IMR-90 (cell line): ENCODE data around the gene GCNA. TPM values are rescaled to one million over a fixed set of nuclear protein-coding genes. Genes with fewer than 3 reads are reported as not detected.

Source experiments
- ATAC-seq: fragments of 200-7000 bp; cut with Tn5 transposase; 2 replicates; pipeline ENCODE4 v1.9.1; 2020; ENCODE audit warnings: low read depth, mild to moderate bottlenecking, moderate library complexity
- BruUV-seq: library from RNA; stranded (reverse); fragments of 400-500 nt; replicated peaks from 2 replicates; lab custom pipeline; 2021; lab: Mats Ljungman, UMichigan
- CTCF ChIA-PET: fragments of 300-600 bp; formaldehyde crosslinking; extraction: SDS; loops from one replicate; lab custom pipeline; 2021; ENCODE audit warnings: antibody characterized with exemption; lab: Yijun Ruan, JAX
- POLR2A ChIA-PET: fragments of 300-600 bp; sonication (Branson Sonifier 250); formaldehyde crosslinking; loops from one replicate; lab custom pipeline; 2022; ENCODE audit warnings: antibody characterized with exemption; ENCODE audit not compliant: unreplicated experiment; lab: Charles Lee
- DNase-seq: peaks from one replicate; pipeline ENCODE4 v3.0.0; 2013
- H2AFZ ChIP-seq: replicated peaks from 2 replicates; pipeline ENCODE3; 2013; ENCODE audit warnings: low read length, mild to moderate bottlenecking; ENCODE audit not compliant: poor library complexity
- H2AK5ac ChIP-seq: 2 replicates; pipeline ENCODE4 v1.6.1; 2013; ENCODE audit warnings: low read depth, low read length, inconsistent platforms
- H2AK9ac ChIP-seq: replicated peaks from 2 replicates; pipeline ENCODE3; 2013; ENCODE audit warnings: mild to moderate bottlenecking, low read depth, low read length, moderate library complexity; ENCODE audit not compliant: poor library complexity
- H2BK120ac ChIP-seq: 2 replicates; pipeline ENCODE4 v1.6.1; 2013; ENCODE audit warnings: low read depth, low read length, inconsistent platforms
- H2BK15ac ChIP-seq: 3 replicates; pipeline ENCODE4 v1.6.1; 2013; ENCODE audit warnings: low read depth, low read length, inconsistent platforms
- H2BK20ac ChIP-seq: 2 replicates; pipeline ENCODE4 v1.6.1; 2013; ENCODE audit warnings: low read depth, mild to moderate bottlenecking, inconsistent platforms, low read length, moderate library complexity
- H2BK5ac ChIP-seq: 2 replicates; pipeline ENCODE4 v1.6.1; 2013; ENCODE audit warnings: mild to moderate bottlenecking, low read depth, low read length, inconsistent platforms; ENCODE audit not compliant: poor library complexity, severe bottlenecking
- H3K14ac ChIP-seq: replicated peaks from 2 replicates; pipeline ENCODE4 v1.6.1; 2013; ENCODE audit warnings: low read depth, low read length, inconsistent platforms
- H3K18ac ChIP-seq: 2 replicates; pipeline ENCODE4 v1.6.1; 2013; ENCODE audit warnings: low read depth, low read length, control low read depth
- H3K23ac ChIP-seq: 2 replicates; pipeline ENCODE4 v1.6.1; 2013; ENCODE audit warnings: low read depth, low read length, inconsistent platforms
- H3K27ac ChIP-seq: 2 replicates; pipeline ENCODE4 v1.5.1; 2013; ENCODE audit warnings: mild to moderate bottlenecking, control low read depth, low read length; ENCODE audit not compliant: insufficient read depth
- H3K27me3 ChIP-seq: 2 replicates; pipeline ENCODE4 v1.6.1; 2013; ENCODE audit warnings: low read length; ENCODE audit not compliant: control insufficient read depth, insufficient read depth
- H3K36me3 ChIP-seq: 2 replicates; pipeline ENCODE4 v1.6.1; 2013; ENCODE audit warnings: low read length, mixed read lengths; ENCODE audit not compliant: control insufficient read depth, insufficient read depth
- H3K4ac ChIP-seq: 2 replicates; pipeline ENCODE4 v1.6.1; 2013; ENCODE audit warnings: low read depth, low read length, inconsistent platforms
- H3K4me1 ChIP-seq: 2 replicates; pipeline ENCODE4 v1.6.1; 2013; ENCODE audit warnings: low read length, mixed read lengths; ENCODE audit not compliant: control insufficient read depth, insufficient read depth
- H3K4me2 ChIP-seq: 2 replicates; pipeline ENCODE4 v1.6.1; 2013; ENCODE audit warnings: low read depth, mild to moderate bottlenecking, control low read depth, low read length, moderate library complexity
- H3K4me3 ChIP-seq: 2 replicates; pipeline ENCODE4 v1.5.1; 2013; ENCODE audit warnings: low read depth, mild to moderate bottlenecking, control low read depth, low read length, moderate library complexity; ENCODE audit not compliant: insufficient read depth
- H3K56ac ChIP-seq: 2 replicates; pipeline ENCODE4 v1.6.1; 2013; ENCODE audit warnings: low read length, inconsistent platforms; ENCODE audit not compliant: insufficient read depth; ENCODE audit errors: extremely low read depth
- H3K79me1 ChIP-seq, 2 experiments: 2 replicates each; pipeline ENCODE4 v1.6.1; 2013; ENCODE audit warnings: low read length in 2 of 2, inconsistent platforms in 1 of 2, low read depth in 1 of 2
- H3K9ac ChIP-seq: 2 replicates; pipeline ENCODE4 v1.6.1; 2013; ENCODE audit warnings: low read depth, low read length, control low read depth
- H3K9me1 ChIP-seq: 2 replicates; pipeline ENCODE4 v1.6.1; 2013; ENCODE audit warnings: low read length, inconsistent platforms; ENCODE audit not compliant: insufficient read depth
- H3K9me3 ChIP-seq: 2 replicates; pipeline ENCODE4 v1.6.1; 2013; ENCODE audit warnings: low read length; ENCODE audit not compliant: control insufficient read depth, insufficient read depth
- H4K20me1 ChIP-seq: 2 replicates; pipeline ENCODE4 v1.6.1; 2013; ENCODE audit warnings: low read length, inconsistent platforms; ENCODE audit not compliant: insufficient read depth
- H4K5ac ChIP-seq: 2 replicates; pipeline ENCODE4 v1.6.1; 2013; ENCODE audit warnings: mild to moderate bottlenecking, low read depth, low read length, control low read depth
- H4K8ac ChIP-seq, 2 experiments: 2 replicates each; pipeline ENCODE4 v1.6.1; 2013; ENCODE audit warnings: low read depth in 2 of 2, low read length in 2 of 2, control low read depth in 1 of 2, inconsistent platforms in 1 of 2
- H4K91ac ChIP-seq: 2 replicates; pipeline ENCODE4 v1.6.1; 2013; ENCODE audit warnings: low read depth, low read length, inconsistent platforms; ENCODE audit not compliant: insufficient read depth
- FOS ChIP-seq: fragments of 150-350 bp; IDR thresholded peaks from 2 replicates; pipeline ENCODE4 v1.6.1; 2016; ENCODE audit warnings: low read depth, low read length
- MAFK ChIP-seq: IDR thresholded peaks from 2 replicates; pipeline ENCODE4 v1.6.1; 2012; ENCODE audit warnings: low read depth, low read length, improper control_type of control experiment
- MAZ ChIP-seq: IDR thresholded peaks from 2 replicates; pipeline ENCODE4 v1.6.1; 2012; ENCODE audit warnings: low read depth, mild to moderate bottlenecking, low read length, improper control_type of control experiment, moderate library complexity, borderline replicate concordance
- MXI1 ChIP-seq: IDR thresholded peaks from 2 replicates; pipeline ENCODE4 v1.6.1; 2012; ENCODE audit warnings: low read depth, mild to moderate bottlenecking, low read length, moderate library complexity, borderline replicate concordance
- RAD21 ChIP-seq: IDR thresholded peaks from 2 replicates; pipeline ENCODE4 v1.6.1; 2012; ENCODE audit warnings: low read length, improper control_type of control experiment
- RCOR1 ChIP-seq: IDR thresholded peaks from 2 replicates; pipeline ENCODE4 v1.6.1; 2012; ENCODE audit warnings: mild to moderate bottlenecking, low read length, improper control_type of control experiment; ENCODE audit not compliant: insufficient replicate concordance
- WGBS, 2 experiments: methylation state at CpG; one replicate each; pipeline versions ENCODE4 v1.1.5 to v1.1.7; 2013; ENCODE audit warnings: missing lambda C conversion rate in 2 of 2; ENCODE audit not compliant: insufficient read length in 1 of 2; ENCODE audit errors: extremely low coverage in 2 of 2; 5-methylcytosine and 5-hydroxymethylcytosine counted together
- dilution Hi-C: fragments of 300-500 bp; cut with HindIII; formaldehyde crosslinking; loops from one replicate; pipeline ENCODE4 v1.14.3; 2018; ENCODE audit warnings: low sequenced_read_pairs; ENCODE audit not compliant: unreplicated experiment
- in situ Hi-C: fragments of 300-500 bp; cut with MboI; formaldehyde crosslinking; loops from 3 replicates; pipeline ENCODE4 v1.14.3; 2019; ENCODE audit warnings: low sequenced_read_pairs, inconsistent platforms, mixed read lengths
- intact Hi-C: fragments of 100-400 bp; cut with micrococcal nuclease; formaldehyde crosslinking; loops from 2 replicates; pipeline ENCODE4 v1.10.0; 2022
- polyA plus RNA-seq, 3 experiments: library from polyadenylated mRNA; depleted of rRNA; stranded (reverse); fragments of >200 nt; gene quantifications; 2 replicates each; pipeline ENCODE4 v1.2.3, GENCODE V29; 2012; ENCODE audit warnings: low replicate concordance in 1 of 3
- total RNA-seq: library from RNA; depleted of rRNA; stranded (reverse); fragments of >200 nt; gene quantifications from 2 replicates; pipeline ENCODE4 v1.2.3, GENCODE V29; 2012
- TF ChIP-seq, protein P1 (sequence below): fragments of 150-350 bp; IDR thresholded peaks from 2 replicates; pipeline ENCODE4 v1.6.1; 2017; ENCODE audit warnings: mild to moderate bottlenecking, antibody characterized with exemption, low read length, low read depth
- TF ChIP-seq, protein P2 (sequence below): conservative IDR thresholded peaks from 2 replicates; pipeline ENCODE4 v1.5.1; 2012; ENCODE audit warnings: mild to moderate bottlenecking, low read depth, low read length, improper control_type of control experiment
- TF ChIP-seq, protein P3 (sequence below): fragments of 150-350 bp; IDR thresholded peaks from 2 replicates; pipeline ENCODE4 v1.6.1; 2016; ENCODE audit warnings: low read depth, mild to moderate bottlenecking, low read length, moderate library complexity, borderline replicate concordance

Gene GCNA
- total and polyA plus RNA-seq, 2 of the 4 experiments (the other 2 are of a cell fraction), result 0.90 to 1.3 TPM

DNA sequence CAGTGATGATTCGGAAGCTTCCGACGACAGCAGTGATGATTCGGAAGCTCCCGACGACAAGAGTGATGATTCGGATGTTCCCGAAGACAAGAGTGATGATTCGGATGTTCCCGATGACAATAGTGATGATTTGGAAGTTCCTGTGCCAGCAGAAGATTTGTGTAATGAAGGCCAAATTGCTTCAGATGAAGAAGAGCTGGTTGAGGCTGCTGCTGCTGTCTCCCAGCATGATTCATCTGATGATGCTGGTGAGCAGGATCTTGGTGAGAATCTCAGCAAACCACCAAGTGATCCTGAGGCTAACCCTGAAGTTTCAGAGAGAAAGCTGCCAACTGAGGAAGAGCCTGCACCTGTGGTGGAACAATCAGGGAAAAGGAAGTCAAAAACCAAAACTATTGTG is 25.9 kb downstream of the GCNA start:
- WGBS, 2 experiments, result 94% methylated on average over 8 of the region's 10 CpGs; no CpG with 5 or more reads in 1 of the 2 experiments
- peak; percentile 12 for DNase-seq
- no peak overlapping the region for H3K4me2 ChIP-seq

More for the DNA sequence above, 25.9 kb downstream of the GCNA start:
- Histone ChIP-seq H4K8ac (no peak overlapping the region), H3K4ac (no peak overlapping the region), H2BK20ac (no peak overlapping the region), H3K56ac (no peak overlapping the region), H2AK5ac (no peak overlapping the region), H4K91ac (no peak overlapping the region), H4K5ac (no peak overlapping the region), H3K27ac (no peak overlapping the region), H3K4me3 (no peak overlapping the region), H2AFZ (no peak overlapping the region), H3K9me1 (no peaks in the 10 kb centered on the region), H3K9ac (no peak overlapping the region), H3K27me3 (no peaks in the 10 kb centered on the region; the same call in 1 of the 2 replicates), H2AK9ac (no peak overlapping the region), H2BK120ac (no peak overlapping the region), H2BK15ac (no peak overlapping the region), H3K9me3 (peaks cover 13% of the 10 kb centered on the region), H3K79me1 (no peaks in the 10 kb centered on the region), H3K23ac (no peak overlapping the region), H2BK5ac (no peak overlapping the region), H3K18ac (no peak overlapping the region), H3K4me1 (no peaks in the 10 kb centered on the region), H3K36me3 (peaks cover 33% of the 10 kb centered on the region), H4K20me1 (no peaks in the 10 kb centered on the region), H3K14ac (no peak overlapping the region)
- no peak for ATAC-seq
- dilution Hi-C loops, result no loop called here
- CTCF ChIA-PET, result no interaction called here
- POLR2A ChIA-PET, result no interaction called here
- in situ Hi-C loops, result no loop called here
- TF ChIP-seq MXI1 (no peak), MAZ (no peak), RAD21 (no peak), RCOR1 (no peak), FOS (no peak), MAFK (no peak)
- TF ChIP-seq, protein P1, sequence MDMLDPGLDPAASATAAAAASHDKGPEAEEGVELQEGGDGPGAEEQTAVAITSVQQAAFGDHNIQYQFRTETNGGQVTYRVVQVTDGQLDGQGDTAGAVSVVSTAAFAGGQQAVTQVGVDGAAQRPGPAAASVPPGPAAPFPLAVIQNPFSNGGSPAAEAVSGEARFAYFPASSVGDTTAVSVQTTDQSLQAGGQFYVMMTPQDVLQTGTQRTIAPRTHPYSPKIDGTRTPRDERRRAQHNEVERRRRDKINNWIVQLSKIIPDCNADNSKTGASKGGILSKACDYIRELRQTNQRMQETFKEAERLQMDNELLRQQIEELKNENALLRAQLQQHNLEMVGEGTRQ, result no peak
- TF ChIP-seq, protein P2, sequence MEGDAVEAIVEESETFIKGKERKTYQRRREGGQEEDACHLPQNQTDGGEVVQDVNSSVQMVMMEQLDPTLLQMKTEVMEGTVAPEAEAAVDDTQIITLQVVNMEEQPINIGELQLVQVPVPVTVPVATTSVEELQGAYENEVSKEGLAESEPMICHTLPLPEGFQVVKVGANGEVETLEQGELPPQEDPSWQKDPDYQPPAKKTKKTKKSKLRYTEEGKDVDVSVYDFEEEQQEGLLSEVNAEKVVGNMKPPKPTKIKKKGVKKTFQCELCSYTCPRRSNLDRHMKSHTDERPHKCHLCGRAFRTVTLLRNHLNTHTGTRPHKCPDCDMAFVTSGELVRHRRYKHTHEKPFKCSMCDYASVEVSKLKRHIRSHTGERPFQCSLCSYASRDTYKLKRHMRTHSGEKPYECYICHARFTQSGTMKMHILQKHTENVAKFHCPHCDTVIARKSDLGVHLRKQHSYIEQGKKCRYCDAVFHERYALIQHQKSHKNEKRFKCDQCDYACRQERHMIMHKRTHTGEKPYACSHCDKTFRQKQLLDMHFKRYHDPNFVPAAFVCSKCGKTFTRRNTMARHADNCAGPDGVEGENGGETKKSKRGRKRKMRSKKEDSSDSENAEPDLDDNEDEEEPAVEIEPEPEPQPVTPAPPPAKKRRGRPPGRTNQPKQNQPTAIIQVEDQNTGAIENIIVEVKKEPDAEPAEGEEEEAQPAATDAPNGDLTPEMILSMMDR, result no peak
- TF ChIP-seq, protein P3, sequence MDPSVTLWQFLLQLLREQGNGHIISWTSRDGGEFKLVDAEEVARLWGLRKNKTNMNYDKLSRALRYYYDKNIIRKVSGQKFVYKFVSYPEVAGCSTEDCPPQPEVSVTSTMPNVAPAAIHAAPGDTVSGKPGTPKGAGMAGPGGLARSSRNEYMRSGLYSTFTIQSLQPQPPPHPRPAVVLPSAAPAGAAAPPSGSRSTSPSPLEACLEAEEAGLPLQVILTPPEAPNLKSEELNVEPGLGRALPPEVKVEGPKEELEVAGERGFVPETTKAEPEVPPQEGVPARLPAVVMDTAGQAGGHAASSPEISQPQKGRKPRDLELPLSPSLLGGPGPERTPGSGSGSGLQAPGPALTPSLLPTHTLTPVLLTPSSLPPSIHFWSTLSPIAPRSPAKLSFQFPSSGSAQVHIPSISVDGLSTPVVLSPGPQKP, result no peak
- no TSS peak for BruUV-seq
- intact Hi-C loops, result no loop called here
